ENCODE measurements around the gene NFATC2.

Gene NFATC2

GRCh38 chr20:51386586-51386985 lies 155.9 kb downstream of the NFATC2 start:
- no peak for TF ChIP-seq ZFP69B (tag by site-specific recombination; IDR thresholded peaks at IDR 0.05)
- 0 out of 2 replicates have a peak, but pooled peaks have one; percentile 38 for TF ChIP-seq SCRT2 (tag by site-specific recombination; IDR thresholded peaks at IDR 0.05)
- TF ChIP-seq ZNF654 (tag by site-specific recombination; IDR thresholded peaks at IDR 0.05; ENCODE audit: low read depth) = no peak
- no peak for TF ChIP-seq ZNF280D (tag by site-specific recombination; IDR thresholded peaks at IDR 0.05)
- no peak for TF ChIP-seq ZNF580 (tag by site-specific recombination; IDR thresholded peaks at IDR 0.05)
- no peak for TF ChIP-seq ZNF768 (tag by site-specific recombination; IDR thresholded peaks at IDR 0.05)
- no peak for TF ChIP-seq ZNF704 (tag by site-specific recombination; IDR thresholded peaks at IDR 0.05)
- no peak for TF ChIP-seq KLF9 (tag by site-specific recombination; IDR thresholded peaks at IDR 0.05; ENCODE audit: low read depth)
- Histone ChIP-seq H3K27ac (ENCODE audit: extremely low read depth, low read depth, low read length) (no peak overlapping the region), H3K4me3 (ENCODE audit: low read depth, low read length) (no peak overlapping the region), H3K4me1 (ENCODE audit: control insufficient read depth, insufficient read depth, low read length) (no peaks in the 10 kb centered on the region; the same call in 1 of the 2 replicates), H3K36me3 (ENCODE audit: control insufficient read depth in 2 of 2, insufficient read depth in 1 of 2, low read length in 2 of 2) (no peaks in the 10 kb centered on the region), H3K9me3 (ENCODE audit: control insufficient read depth, insufficient read depth, low read depth, low read length) (no peaks in the 10 kb centered on the region)
- POLR2A ChIA-PET = no interaction called here
- CTCF ChIA-PET = interaction anchor here (0.5 to 2.5 kb wide), 13 partner anchors 10 to 764 kb away, joined by 3 to 15 read pairs (median 6); no protein-coding TSS in a partner anchor

GRCh38 chr20:51385646-51386530 lies 156.6 kb downstream of the NFATC2 start:
- CTCF ChIA-PET = interaction anchor here (0.5 to 2.5 kb wide), 14 partner anchors 10 to 684 kb away, joined by 3 to 15 read pairs (median 6); no protein-coding TSS in a partner anchor
- H3K4me3 ChIP-seq (ENCODE audit: low read depth, low read length) = no peak overlapping the region
- POLR2A ChIA-PET = interaction anchor here (0.9 kb wide), 1 partner anchor 209 kb away, joined by 3 read pairs; no protein-coding TSS in a partner anchor
- H3K36me3 ChIP-seq (ENCODE audit: control insufficient read depth in 2 of 2, insufficient read depth in 1 of 2, low read length in 2 of 2) = no peaks in the 10 kb centered on the region
- H3K27ac ChIP-seq (ENCODE audit: extremely low read depth, low read depth, low read length) = no peak overlapping the region
- H3K9me3 ChIP-seq (ENCODE audit: control insufficient read depth, insufficient read depth, low read depth, low read length) = no peaks in the 10 kb centered on the region
- no peaks in the 10 kb centered on the region; the same call in 1 of the 2 replicates for H3K4me1 ChIP-seq (ENCODE audit: control insufficient read depth, insufficient read depth, low read length)
- TF ChIP-seq ZNF398 (tag by site-specific recombination; IDR thresholded peaks at IDR 0.05) (no peak), ZNF433 (tag by site-specific recombination; IDR thresholded peaks at IDR 0.05; ENCODE audit: low read depth) (no peak), ZNF654 (tag by site-specific recombination; IDR thresholded peaks at IDR 0.05; ENCODE audit: low read depth) (0 out of 2 replicates have a peak, but pooled peaks have one; percentile 18), CTCF (tag by site-specific recombination; IDR thresholded peaks at IDR 0.05) (peak; percentile 24; the same call in 1 of the 2 replicates), ZBTB6 (tag by site-specific recombination; IDR thresholded peaks at IDR 0.05) (0 out of 2 replicates have a peak, but pooled peaks have one; percentile 20)

All from HEK293 (cell line).